Measurements from ENCODE around the gene FAAP20. TPM values are rescaled to one million over a fixed set of nuclear protein-coding genes. Genes with fewer than 3 reads are reported as not detected.
A peak's percentile ranks its signal among the peaks of the same experiment; 100 is the strongest.

Gene FAAP20
- total RNA-seq, 1 experiment from 2014 or later, result 114 TPM

DNA sequence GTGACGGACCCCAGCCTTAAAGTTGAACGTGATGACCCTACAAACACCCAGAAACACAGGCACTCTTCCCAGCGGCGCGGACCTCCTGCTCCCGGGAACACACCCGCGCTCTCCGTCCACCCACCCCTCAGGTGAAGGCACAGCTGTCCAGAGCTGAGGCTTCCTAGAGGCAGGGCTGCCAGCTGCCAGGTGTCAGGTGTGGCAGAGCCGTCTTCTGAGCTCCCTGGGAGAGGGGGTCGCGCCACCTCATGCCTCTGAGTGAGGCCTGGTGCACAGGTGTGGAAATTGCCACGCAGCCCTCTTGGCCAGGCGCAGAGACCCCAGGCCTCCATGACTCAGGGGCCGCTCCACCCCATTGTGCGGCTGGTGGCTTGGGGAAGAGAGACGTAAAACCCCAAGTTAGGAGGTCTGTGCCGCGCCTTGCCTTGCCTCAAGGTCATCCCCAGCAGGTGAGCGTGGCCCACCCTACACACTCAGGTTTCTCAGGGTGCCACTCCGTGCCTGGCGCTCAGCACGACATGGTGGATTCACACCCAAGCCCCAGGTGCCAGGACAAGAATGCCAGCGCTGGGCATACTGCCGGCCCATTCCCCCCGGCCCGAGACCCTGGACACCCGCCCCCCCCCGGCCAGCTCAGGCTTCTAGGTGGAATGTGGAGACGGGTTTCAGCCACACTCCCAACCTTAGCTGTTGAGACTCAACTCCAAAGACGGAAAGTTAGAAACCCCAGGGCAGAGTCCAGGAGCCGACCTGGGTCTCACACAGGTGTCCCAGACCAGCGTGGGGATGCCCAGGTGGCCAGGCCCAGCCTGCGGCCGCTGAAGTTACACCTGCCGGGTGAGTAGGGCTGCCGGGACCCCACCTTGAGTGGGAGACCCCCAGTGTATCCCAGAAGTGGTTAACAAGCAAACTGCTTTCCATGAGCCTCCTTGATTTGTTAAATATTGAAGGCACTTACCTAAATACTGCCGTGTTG lies 8.4 kb downstream of the FAAP20 start:
- Histone ChIP-seq H2AFZ (ENCODE audit: low read length) (no peak overlapping the region), H3K27me3 (ENCODE audit: low read length) (no peaks in the 10 kb centered on the region), H3K27ac (ENCODE audit: low read length) (peak overlapping the region; percentile 13; the same call in 1 of the 2 replicates), H4K20me1 (ENCODE audit: low read length) (no peaks in the 10 kb centered on the region), H3K36me3 (ENCODE audit: low read depth, low read length) (no peaks in the 10 kb centered on the region; the same call in 1 of the 2 replicates), H3F3A (ENCODE audit: low read length, unreplicated experiment) (no peaks in the 10 kb centered on the region), H3K9me3 (ENCODE audit: low read length) (no peaks in the 10 kb centered on the region), H3K4me2 (ENCODE audit: low read length) (no peak overlapping the region), H3K9me2 (replicated peaks; ENCODE audit: low read length) (no peaks in the 10 kb centered on the region), H3K9ac (ENCODE audit: low read length) (no peak overlapping the region), H3K4me3 (ENCODE audit: low read length) (no peak overlapping the region), H3K79me2 (ENCODE audit: low read length) (peaks cover 14% of the 10 kb centered on the region), H3K4me1 (ENCODE audit: insufficient read depth, low read length) (peaks cover 21% of the 10 kb centered on the region)
- intact Hi-C loops (cut with micrococcal nuclease), result no loop called here
- CTCF ChIA-PET, result no interaction called here
- no TSS peak for BruUV-seq (replicated peaks)
- ATAC-seq, result no peak
- no peak for DNase-seq
- TF ChIP-seq, protein P1, sequence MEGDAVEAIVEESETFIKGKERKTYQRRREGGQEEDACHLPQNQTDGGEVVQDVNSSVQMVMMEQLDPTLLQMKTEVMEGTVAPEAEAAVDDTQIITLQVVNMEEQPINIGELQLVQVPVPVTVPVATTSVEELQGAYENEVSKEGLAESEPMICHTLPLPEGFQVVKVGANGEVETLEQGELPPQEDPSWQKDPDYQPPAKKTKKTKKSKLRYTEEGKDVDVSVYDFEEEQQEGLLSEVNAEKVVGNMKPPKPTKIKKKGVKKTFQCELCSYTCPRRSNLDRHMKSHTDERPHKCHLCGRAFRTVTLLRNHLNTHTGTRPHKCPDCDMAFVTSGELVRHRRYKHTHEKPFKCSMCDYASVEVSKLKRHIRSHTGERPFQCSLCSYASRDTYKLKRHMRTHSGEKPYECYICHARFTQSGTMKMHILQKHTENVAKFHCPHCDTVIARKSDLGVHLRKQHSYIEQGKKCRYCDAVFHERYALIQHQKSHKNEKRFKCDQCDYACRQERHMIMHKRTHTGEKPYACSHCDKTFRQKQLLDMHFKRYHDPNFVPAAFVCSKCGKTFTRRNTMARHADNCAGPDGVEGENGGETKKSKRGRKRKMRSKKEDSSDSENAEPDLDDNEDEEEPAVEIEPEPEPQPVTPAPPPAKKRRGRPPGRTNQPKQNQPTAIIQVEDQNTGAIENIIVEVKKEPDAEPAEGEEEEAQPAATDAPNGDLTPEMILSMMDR (conservative IDR thresholded peaks at IDR 0.05; ENCODE audit: low read depth, low read length), result no peak
- no peak for TF ChIP-seq EZH2phosphoT487 (IDR thresholded peaks at IDR 0.05; ENCODE audit: borderline replicate concordance, low read length)
- no peak for TF ChIP-seq EZH2 (IDR thresholded peaks at IDR 0.05; ENCODE audit: low read length, unreplicated experiment)
- POLR2A ChIA-PET (ENCODE audit: unreplicated experiment), result no interaction called here

DNA sequence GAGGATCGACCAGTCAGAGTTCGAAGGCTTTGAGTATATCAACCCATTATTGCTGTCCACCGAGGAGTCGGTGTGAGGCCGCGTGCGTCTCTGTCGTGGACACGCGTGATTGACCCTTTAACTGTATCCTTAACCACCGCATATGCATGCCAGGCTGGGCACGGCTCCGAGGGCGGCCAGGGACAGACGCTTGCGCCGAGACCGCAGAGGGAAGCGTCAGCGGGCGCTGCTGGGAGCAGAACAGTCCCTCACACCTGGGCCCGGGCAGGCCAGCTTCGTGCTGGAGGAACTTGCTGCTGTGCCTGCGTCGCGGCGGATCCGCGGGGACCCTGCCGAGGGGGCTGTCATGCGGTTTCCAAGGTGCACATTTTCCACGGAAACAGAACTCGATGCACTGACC lies 9.6 kb downstream of the FAAP20 start:
- BruUV-seq (replicated peaks), result no TSS peak
- Histone ChIP-seq H3K4me2 (ENCODE audit: low read length) (no peak overlapping the region), H3K79me2 (ENCODE audit: low read length) (peaks cover 2% of the 10 kb centered on the region; the same call in 1 of the 2 replicates), H3K4me1 (ENCODE audit: insufficient read depth, low read length) (peaks cover 18% of the 10 kb centered on the region), H3K27ac (ENCODE audit: low read length) (no peak overlapping the region), H3K36me3 (ENCODE audit: low read depth, low read length) (no peaks in the 10 kb centered on the region; the same call in 1 of the 2 replicates), H3F3A (ENCODE audit: low read length, unreplicated experiment) (no peaks in the 10 kb centered on the region), H2AFZ (ENCODE audit: low read length) (no peak overlapping the region), H4K20me1 (ENCODE audit: low read length) (no peaks in the 10 kb centered on the region), H3K9me2 (replicated peaks; ENCODE audit: low read length) (no peaks in the 10 kb centered on the region), H3K9me3 (ENCODE audit: low read length) (no peaks in the 10 kb centered on the region), H3K4me3 (ENCODE audit: low read length) (no peak overlapping the region), H3K9ac (ENCODE audit: low read length) (no peak overlapping the region), H3K27me3 (ENCODE audit: low read length) (no peaks in the 10 kb centered on the region)
- POLR2A ChIA-PET (ENCODE audit: unreplicated experiment), result no interaction called here
- DNase-seq (no peak), ATAC-seq (no peak)
- TF ChIP-seq EZH2phosphoT487 (IDR thresholded peaks at IDR 0.05; ENCODE audit: borderline replicate concordance, low read length) (no peak), EZH2 (IDR thresholded peaks at IDR 0.05; ENCODE audit: low read length, unreplicated experiment) (no peak)
- TF ChIP-seq, protein P1 (conservative IDR thresholded peaks at IDR 0.05; ENCODE audit: low read depth, low read length), result no peak
- intact Hi-C loops (cut with micrococcal nuclease), result no loop called here
- CTCF ChIA-PET, result no interaction called here

DNA sequence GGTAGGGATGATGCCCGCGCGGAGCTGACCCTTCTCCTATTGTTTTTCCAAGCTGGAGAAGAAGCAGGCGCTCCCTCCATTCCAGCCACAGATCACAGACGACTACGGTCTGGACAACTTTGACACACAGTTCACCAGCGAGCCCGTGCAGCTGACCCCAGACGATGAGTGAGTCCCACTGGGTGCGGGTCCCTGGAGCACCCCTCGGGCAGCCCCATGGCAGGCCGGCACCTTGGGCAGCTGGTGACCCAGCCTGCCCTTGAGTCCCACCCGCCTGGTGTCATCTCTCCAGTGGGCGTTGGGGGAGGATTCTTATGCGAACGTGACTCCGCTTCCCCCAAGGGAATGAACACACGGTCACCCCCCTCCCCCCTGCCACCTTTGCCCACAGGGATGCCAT lies 10.0 kb downstream of the FAAP20 start:
- no peak overlapping the region for H2AFZ ChIP-seq (ENCODE audit: low read length)
- no peak for TF ChIP-seq EZH2phosphoT487 (IDR thresholded peaks at IDR 0.05; ENCODE audit: borderline replicate concordance, low read length)
- TF ChIP-seq, protein P1 (conservative IDR thresholded peaks at IDR 0.05; ENCODE audit: low read depth, low read length), result no peak
- no peak for TF ChIP-seq EZH2 (IDR thresholded peaks at IDR 0.05; ENCODE audit: low read length, unreplicated experiment)
- no peaks in the 10 kb centered on the region for H3K9me3 ChIP-seq (ENCODE audit: low read length)
- no peak overlapping the region for H3K9ac ChIP-seq (ENCODE audit: low read length)
- no peak for DNase-seq
- H3K79me2 ChIP-seq (ENCODE audit: low read length), result no peaks in the 10 kb centered on the region
- no peak overlapping the region for H3K4me2 ChIP-seq (ENCODE audit: low read length)
- H3K36me3 ChIP-seq (ENCODE audit: low read depth, low read length), result no peaks in the 10 kb centered on the region; the same call in 1 of the 2 replicates
- H4K20me1 ChIP-seq (ENCODE audit: low read length), result no peaks in the 10 kb centered on the region
- intact Hi-C loops (cut with micrococcal nuclease), result no loop called here
- ChIA-PET POLR2A (ENCODE audit: unreplicated experiment) (no interaction called here), CTCF (no interaction called here)
- H3K27ac ChIP-seq (ENCODE audit: low read length), result no peak overlapping the region
- peaks cover 17% of the 10 kb centered on the region for H3K4me1 ChIP-seq (ENCODE audit: insufficient read depth, low read length)
- H3K27me3 ChIP-seq (ENCODE audit: low read length), result no peaks in the 10 kb centered on the region
- no peak for ATAC-seq
- no peak overlapping the region for H3K4me3 ChIP-seq (ENCODE audit: low read length)
- no peaks in the 10 kb centered on the region for H3F3A ChIP-seq (ENCODE audit: low read length, unreplicated experiment)
- H3K9me2 ChIP-seq (replicated peaks; ENCODE audit: low read length), result no peaks in the 10 kb centered on the region
- BruUV-seq (replicated peaks), result TSS peak; percentile 25

Measured in PC-3 (cell line).